PFSK-1 (cell line): Measurements from ENCODE around the gene NFIA.

Experiments used
- FOXP2 ChIP-seq: optimal IDR thresholded peaks from 2 replicates; pipeline ENCODE3; 2011; ENCODE audit warnings: borderline replicate concordance, control low read depth, inconsistent platforms; ENCODE audit not compliant: insufficient read depth; ENCODE audit errors: extremely low read length, extremely low read depth
- POLR2AphosphoS5 ChIP-seq: IDR thresholded peaks from 2 replicates; pipeline ENCODE4 v1.6.1; 2012; ENCODE audit warnings: low read depth, mild to moderate bottlenecking, control low read depth, low read length, moderate library complexity
- REST ChIP-seq, 2 experiments: IDR thresholded peaks; 2 replicates each; pipeline versions ENCODE4 v1.6.1 to v1.8.0; 2011 to 2012; ENCODE audit warnings: low read depth in 2 of 2, low read length in 2 of 2, control low read depth in 1 of 2, inconsistent platforms in 1 of 2, mild to moderate bottlenecking in 1 of 2, moderate library complexity in 1 of 2; ENCODE audit not compliant: insufficient read depth in 1 of 2
- SIN3A ChIP-seq: IDR thresholded peaks from 2 replicates; pipeline ENCODE4 v1.6.1; 2012; ENCODE audit warnings: mild to moderate bottlenecking, low read length, moderate library complexity, borderline replicate concordance; ENCODE audit not compliant: insufficient read depth
- TAF1 ChIP-seq: IDR thresholded peaks from 2 replicates; pipeline ENCODE4 v1.6.1; 2012; ENCODE audit warnings: low read length, control low read depth, borderline replicate concordance; ENCODE audit not compliant: insufficient read depth

- no peak for TF ChIP-seq REST (IDR thresholded peaks at IDR 0.05; ENCODE audit: insufficient read depth in 1 of 2, low read depth in 2 of 2, low read length in 2 of 2)
- no peak for TF ChIP-seq POLR2AphosphoS5
- TF ChIP-seq TAF1, result no peak
- TF ChIP-seq SIN3A, result no peak
- TF ChIP-seq FOXP2, result no peak
These were observed 1.6 kb downstream of the NFIA start for GRCh38 chr1:61083807-61084440.
